K562 (cell line): ENCODE results near the gene FAM81B. TPM values are rescaled to one million over a fixed set of nuclear protein-coding genes. Genes with fewer than 3 reads are reported as not detected.

ENCODE experiments used
- ATAC-seq: fragments of 200-7000 bp; cut with Tn5 transposase; 3 replicates; pipeline ENCODE4 v1.9.1; 2020; ENCODE audit warnings: moderate library complexity
- BruUV-seq: library from RNA; stranded (reverse); fragments of 400-500 nt; replicated peaks from 2 replicates; lab custom pipeline; 2021; lab: Mats Ljungman, UMichigan
- CTCF ChIA-PET: fragments of 300-600 bp; formaldehyde crosslinking; extraction: SDS; loops from one replicate; lab custom pipeline; 2021; ENCODE audit warnings: low intra/inter-chr PET ratio; lab: Yijun Ruan, JAX
- POLR2A ChIA-PET: fragments of 300-600, 350-650 bp; sonication (Branson Sonifier 250); formaldehyde crosslinking; extraction: SDS; loops from one replicate; lab custom pipeline; 2021; ENCODE audit warnings: antibody characterized with exemption, inconsistent platforms; lab: Yijun Ruan, JAX
- DNase-seq, 4 experiments: peaks; one replicate each; pipeline versions ENCODE4 v3.0.0 to v3.0.0-alpha.2; 2011 to 2018; ENCODE audit warnings: low spot score in 3 of 4, mixed read lengths in 3 of 4; ENCODE audit errors: extremely low read depth in 1 of 4
- FAIRE-seq: peaks from 2 replicates; lab custom pipeline; 2011; peaks lifted over from hg19 to GRCh38; lab: Jason Lieb, UNC
- H2AFZ ChIP-seq: 2 replicates; pipeline ENCODE4 v1.6.0; 2011; ENCODE audit warnings: low read depth, low read length, control low read depth, inconsistent platforms
- H3K27ac ChIP-seq: fragments of 200-600 bp; 3 replicates; pipeline ENCODE4 v1.8.0; 2011; ENCODE audit warnings: low read depth, mild to moderate bottlenecking, control low read depth, inconsistent platforms, low read length, moderate library complexity, mixed read lengths; ENCODE audit errors: extremely low read depth
- H3K27me3 ChIP-seq, 2 experiments: fragments of 300-600 bp in 1 of 2; 2 replicates in 1 of 2; 3 replicates in 1 of 2; pipeline versions ENCODE4 v1.6.0 to v1.8.0; 2011; ENCODE audit warnings: inconsistent platforms in 2 of 2, low read length in 2 of 2, mild to moderate bottlenecking in 1 of 2, mixed read lengths in 1 of 2, moderate library complexity in 1 of 2; ENCODE audit not compliant: control insufficient read depth in 2 of 2, insufficient read depth in 2 of 2
- H3K36me3 ChIP-seq: fragments of 300-600 bp; 3 replicates; pipeline ENCODE4 v1.8.0; 2011; ENCODE audit warnings: mild to moderate bottlenecking, low read length, inconsistent platforms; ENCODE audit not compliant: control insufficient read depth, insufficient read depth
- H3K4me1 ChIP-seq, 2 experiments: fragments of 200-600 bp in 1 of 2; replicated peaks in 1 of 2; 2 replicates in 1 of 2; 3 replicates in 1 of 2; pipeline versions ENCODE4 v1.5.1 to v1.8.0; 2011; ENCODE audit warnings: inconsistent platforms in 2 of 2, low read length in 2 of 2, mild to moderate bottlenecking in 1 of 2, mixed read lengths in 1 of 2, moderate library complexity in 1 of 2; ENCODE audit not compliant: control insufficient read depth in 2 of 2, insufficient read depth in 2 of 2
- H3K4me2 ChIP-seq: 2 replicates; pipeline ENCODE4 v1.6.1; 2011; ENCODE audit warnings: low read length, control low read depth, inconsistent platforms, mixed read lengths; ENCODE audit not compliant: insufficient read depth
- H3K4me3 ChIP-seq: fragments of 200-600 bp; sonication (generic), shearing (Covaris generic); 2 replicates; pipeline ENCODE4 v1.5.1; 2016; ENCODE audit warnings: control low read depth, inconsistent platforms
- H3K79me2 ChIP-seq: fragments of 200-600 bp; 3 replicates; pipeline ENCODE4 v1.8.0; 2011; ENCODE audit warnings: low read length, inconsistent platforms; ENCODE audit not compliant: control insufficient read depth, insufficient read depth
- H3K9ac ChIP-seq, 2 experiments: 2 replicates each; pipeline versions ENCODE4 v1.6.0 to v1.6.1; 2011; ENCODE audit warnings: low read depth in 2 of 2, low read length in 2 of 2, control low read depth in 1 of 2, inconsistent platforms in 1 of 2, mild to moderate bottlenecking in 1 of 2, mixed read lengths in 1 of 2; ENCODE audit not compliant: insufficient read depth in 1 of 2
- H3K9me1 ChIP-seq: one replicate; pipeline ENCODE4 v1.6.0; 2011; ENCODE audit warnings: inconsistent platforms, mild to moderate bottlenecking, low read length, moderate library complexity; ENCODE audit not compliant: control insufficient read depth, insufficient read depth
- H3K9me3 ChIP-seq: replicated peaks from 2 replicates; pipeline ENCODE4 v1.5.1; 2011; ENCODE audit warnings: low read depth, low read length, inconsistent platforms; ENCODE audit not compliant: control insufficient read depth, insufficient read depth
- H4K20me1 ChIP-seq: replicated peaks from 2 replicates; pipeline ENCODE4 v1.6.1; 2011; ENCODE audit warnings: low read length, inconsistent platforms, mixed read lengths; ENCODE audit not compliant: control insufficient read depth, insufficient read depth
- BDP1 ChIP-seq: IDR thresholded peaks from 3 replicates; pipeline ENCODE4 v1.6.1; 2011; ENCODE audit not compliant: insufficient read length, insufficient read depth
- CTBP1 ChIP-seq: fragments of 450-650 bp; IDR thresholded peaks from 2 replicates; pipeline ENCODE4 v1.6.1; 2016; ENCODE audit warnings: borderline replicate concordance
- DPF2 ChIP-seq: fragments of 450-650 bp; IDR thresholded peaks from 2 replicates; pipeline ENCODE4 v1.6.1; 2016
- FOS ChIP-seq: IDR thresholded peaks from 3 replicates; pipeline ENCODE4 v1.6.1; 2011; ENCODE audit not compliant: insufficient read length; ENCODE audit errors: extremely low read depth
- HDAC6 ChIP-seq: IDR thresholded peaks from 2 replicates; pipeline ENCODE4 v1.6.1; 2012; ENCODE audit warnings: low read depth, mild to moderate bottlenecking, control low read depth, inconsistent platforms, low read length, moderate library complexity
- HDGF ChIP-seq: fragments of 450-650 bp; IDR thresholded peaks from 2 replicates; pipeline ENCODE4 v1.6.1; 2016
- HSF4 ChIP-seq: fragments of 250-450 bp; sonication (Bioruptor Pico); IDR thresholded peaks from 2 replicates; pipeline ENCODE4 v2.1.2; 2022; ENCODE audit warnings: mild to moderate bottlenecking, moderate library complexity, borderline replicate concordance
- JUND ChIP-seq, 2 experiments: IDR thresholded peaks; 2 replicates in 1 of 2; 3 replicates in 1 of 2; pipeline ENCODE4 v1.6.1; 2011; ENCODE audit warnings: borderline replicate concordance in 2 of 2, low read depth in 2 of 2, low read length in 2 of 2, improper control_type of control experiment in 1 of 2, missing biosample characterization in 1 of 2, missing genetic modification characterization in 1 of 2, missing genetic modification reagents in 1 of 2
- POLR2AphosphoS2 ChIP-seq: IDR thresholded peaks from 2 replicates; pipeline ENCODE4 v1.6.1; 2012; ENCODE audit warnings: low read length, improper control_type of control experiment
- POLR2G ChIP-seq: fragments of 200-400 bp; formaldehyde crosslinking; IDR thresholded peaks from 2 replicates; pipeline ENCODE4 v1.6.1; 2017; ENCODE audit warnings: low read depth, mild to moderate bottlenecking, antibody characterized with exemption, low read length, moderate library complexity
- RBM14 ChIP-seq: fragments of 200-400 bp; formaldehyde crosslinking; IDR thresholded peaks from 2 replicates; pipeline ENCODE4 v1.6.1; 2018; ENCODE audit warnings: low read depth, mild to moderate bottlenecking, low read length, moderate library complexity, borderline replicate concordance; ENCODE audit not compliant: insufficient read depth
- ZEB2 ChIP-seq: fragments of 450-650 bp; IDR thresholded peaks from 2 replicates; pipeline ENCODE4 v1.6.1; 2016
- ZNF165 ChIP-seq: fragments of 250-450 bp; sonication (Bioruptor Pico); IDR thresholded peaks from 2 replicates; pipeline ENCODE4 v1.4.0; 2020; ENCODE audit warnings: borderline replicate concordance
- ZNF324 ChIP-seq: fragments of 250-450 bp; sonication (Bioruptor Pico); IDR thresholded peaks from 2 replicates; pipeline ENCODE4 v1.4.0; 2020; ENCODE audit warnings: mild to moderate bottlenecking
- WGBS: fragments of 100-300 bp; shearing (Covaris generic); methylation state at CpG from one replicate; pipeline ENCODE4 v1.1.6; 2016; ENCODE audit warnings: low coverage, mixed read lengths; ENCODE audit not compliant: insufficient coverage; ENCODE audit errors: missing lambda C conversion rate; 5-methylcytosine and 5-hydroxymethylcytosine counted together
- in situ Hi-C: fragments of 300-500 bp; cut with MboI; formaldehyde crosslinking; loops from 4 replicates; pipeline ENCODE4 v1.15.0; 2018; ENCODE audit warnings: inconsistent platforms, mixed read lengths
- intact Hi-C: fragments of 100-400 bp; cut with micrococcal nuclease; formaldehyde crosslinking; loops from 2 replicates; pipeline ENCODE4 v1.14.2; 2022
- polyA plus RNA-seq, 8 experiments: library from polyadenylated mRNA; depleted of rRNA in 4 of 8; stranded (reverse) in 5 of 8; unstranded in 3 of 8; fragments of >200 nt; fragmentation: Nextera tagmentation in 2 of 8; fragmentation: Illumina TruSeq in 1 of 8; extraction: Ambion mirVana in 2 of 8; extraction: Trizol in 1 of 8; gene quantifications; 2 replicates each; pipeline versions ENCODE4 v1.2.1 to v1.2.3, GENCODE V29; 2011 to 2014; ENCODE audit warnings: inconsistent platforms in 1 of 8, missing spikeins in 1 of 8
- total RNA-seq, 7 experiments: library from RNA; depleted of rRNA in 6 of 7; stranded (reverse); fragments of >200 nt in 6 of 7; fragmentation: Illumina TruSeq in 2 of 7; extraction: Trizol in 2 of 7; gene quantifications; 2 replicates each; pipeline versions ENCODE4 v1.2.1 to v1.2.3, GENCODE V29; 2011 to 2021; ENCODE audit warnings: low replicate concordance in 1 of 7
- TF ChIP-seq, protein P1 (sequence below): fragments of 200-800 bp; sonication (Bioruptor generic); IDR thresholded peaks from 2 replicates; pipeline ENCODE4 v1.6.1; 2017; ENCODE audit warnings: missing genetic modification characterization, missing compliant biosample characterization
- TF ChIP-seq, protein P2 (sequence below), 3 experiments: IDR thresholded peaks in 2 of 3; conservative IDR thresholded peaks in 1 of 3; 2 replicates each; pipeline ENCODE4 v1.5.1; 2011 to 2012; ENCODE audit warnings: low read length in 3 of 3, mild to moderate bottlenecking in 3 of 3, control low read depth in 2 of 3, improper control_type of control experiment in 1 of 3, inconsistent platforms in 1 of 3, low read depth in 1 of 3, mixed read lengths in 1 of 3, moderate library complexity in 1 of 3; ENCODE audit not compliant: insufficient read depth in 2 of 3

The FAM81B gene
- total and polyA plus RNA-seq, 9 of the 15 experiments (the other 6 are each of a cell fraction or from before 2014, with no cell fraction given), result 0.08 to 0.64 (median 0.25) TPM; not detected in 2

- CTCF ChIA-PET, result no interaction called here
- Histone ChIP-seq H3K9me3 (no peaks in the 10 kb centered on the region), H3K36me3 (no peaks in the 10 kb centered on the region), H3K4me2 (no peak overlapping the region), H2AFZ (no peak overlapping the region), H3K4me3 (no peak overlapping the region), H3K9me1 (no peaks in the 10 kb centered on the region), H3K79me2 (no peaks in the 10 kb centered on the region), H3K9ac (no peak overlapping the region), H4K20me1 (no peaks in the 10 kb centered on the region), H3K27ac (no peak overlapping the region), H3K27me3 (no peaks in the 10 kb centered on the region), H3K4me1 (no peaks in the 10 kb centered on the region)
- intact Hi-C loops, result no loop called here
- in situ Hi-C loops, result no loop called here
- BruUV-seq, result no TSS peak
- DNase-seq (no peak), FAIRE-seq (no peak), ATAC-seq (no peak)
- TF ChIP-seq BDP1 (no peak), ZEB2 (no peak), HSF4 (CRISPR knock-in tag) (no peak), CTBP1 (no peak), ZNF324 (CRISPR knock-in tag) (no peak), ZNF165 (no peak), DPF2 (no peak), HDAC6 (no peak), RBM14 (no peak), POLR2G (no peak), FOS (no peak), POLR2AphosphoS2 (no peak), HDGF (no peak), JUND (IDR thresholded peaks at IDR 0.05; ENCODE audit: borderline replicate concordance, low read depth, low read length) (no peak), JUND (tag; IDR thresholded peaks at IDR 0.05; ENCODE audit: borderline replicate concordance, low read depth, low read length) (no peak)
- TF ChIP-seq, protein P1, sequence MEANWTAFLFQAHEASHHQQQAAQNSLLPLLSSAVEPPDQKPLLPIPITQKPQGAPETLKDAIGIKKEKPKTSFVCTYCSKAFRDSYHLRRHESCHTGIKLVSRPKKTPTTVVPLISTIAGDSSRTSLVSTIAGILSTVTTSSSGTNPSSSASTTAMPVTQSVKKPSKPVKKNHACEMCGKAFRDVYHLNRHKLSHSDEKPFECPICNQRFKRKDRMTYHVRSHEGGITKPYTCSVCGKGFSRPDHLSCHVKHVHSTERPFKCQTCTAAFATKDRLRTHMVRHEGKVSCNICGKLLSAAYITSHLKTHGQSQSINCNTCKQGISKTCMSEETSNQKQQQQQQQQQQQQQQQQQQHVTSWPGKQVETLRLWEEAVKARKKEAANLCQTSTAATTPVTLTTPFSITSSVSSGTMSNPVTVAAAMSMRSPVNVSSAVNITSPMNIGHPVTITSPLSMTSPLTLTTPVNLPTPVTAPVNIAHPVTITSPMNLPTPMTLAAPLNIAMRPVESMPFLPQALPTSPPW (CRISPR knock-in tag), result no peak
- TF ChIP-seq, protein P2, sequence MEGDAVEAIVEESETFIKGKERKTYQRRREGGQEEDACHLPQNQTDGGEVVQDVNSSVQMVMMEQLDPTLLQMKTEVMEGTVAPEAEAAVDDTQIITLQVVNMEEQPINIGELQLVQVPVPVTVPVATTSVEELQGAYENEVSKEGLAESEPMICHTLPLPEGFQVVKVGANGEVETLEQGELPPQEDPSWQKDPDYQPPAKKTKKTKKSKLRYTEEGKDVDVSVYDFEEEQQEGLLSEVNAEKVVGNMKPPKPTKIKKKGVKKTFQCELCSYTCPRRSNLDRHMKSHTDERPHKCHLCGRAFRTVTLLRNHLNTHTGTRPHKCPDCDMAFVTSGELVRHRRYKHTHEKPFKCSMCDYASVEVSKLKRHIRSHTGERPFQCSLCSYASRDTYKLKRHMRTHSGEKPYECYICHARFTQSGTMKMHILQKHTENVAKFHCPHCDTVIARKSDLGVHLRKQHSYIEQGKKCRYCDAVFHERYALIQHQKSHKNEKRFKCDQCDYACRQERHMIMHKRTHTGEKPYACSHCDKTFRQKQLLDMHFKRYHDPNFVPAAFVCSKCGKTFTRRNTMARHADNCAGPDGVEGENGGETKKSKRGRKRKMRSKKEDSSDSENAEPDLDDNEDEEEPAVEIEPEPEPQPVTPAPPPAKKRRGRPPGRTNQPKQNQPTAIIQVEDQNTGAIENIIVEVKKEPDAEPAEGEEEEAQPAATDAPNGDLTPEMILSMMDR (IDR thresholded peaks at IDR 0.05 in 2 of 3, conservative IDR thresholded peaks at IDR 0.05 in 1 of 3; ENCODE audit: insufficient read depth in 2 of 3, low read depth in 1 of 3, low read length in 3 of 3), result no peak
- WGBS, result 36% methylated on average over 5 of the region's 5 CpGs
- POLR2A ChIA-PET, result no interaction called here
Observed at GRCh38 chr5:95426227-95426626, 35.1 kb downstream of the FAM81B start.
